Osteoblast (primary cell): ENCODE measurements around the gene STH. TPM values are rescaled to one million over a fixed set of nuclear protein-coding genes. Genes with fewer than 3 reads are reported as not detected.

Source experiments
- DNase-seq: peaks from one replicate; pipeline ENCODE4 v3.0.0; 2011; ENCODE audit warnings: low spot score, mixed read lengths; ENCODE audit not compliant: insufficient read length; ENCODE audit errors: missing footprints
- H2AFZ ChIP-seq: 2 replicates; pipeline ENCODE4 v1.6.0; 2011; ENCODE audit warnings: mild to moderate bottlenecking, low read length
- H3K27ac ChIP-seq: 2 replicates; pipeline ENCODE4 v1.5.1; 2011; ENCODE audit warnings: mild to moderate bottlenecking, low read depth, low read length, moderate library complexity
- H3K27me3 ChIP-seq: 2 replicates; pipeline ENCODE4 v1.6.0; 2012; ENCODE audit warnings: mild to moderate bottlenecking, control low read depth, inconsistent platforms, low read length, moderate library complexity; ENCODE audit not compliant: insufficient read depth
- H3K36me3 ChIP-seq: 2 replicates; pipeline ENCODE4 v1.5.1; 2011; ENCODE audit warnings: mild to moderate bottlenecking, low read length, control low read depth, moderate library complexity; ENCODE audit not compliant: insufficient read depth
- H3K4me1 ChIP-seq: 2 replicates; pipeline ENCODE4 v1.5.1; 2011; ENCODE audit warnings: mild to moderate bottlenecking, low read length, control low read depth, moderate library complexity; ENCODE audit not compliant: insufficient read depth
- H3K4me2 ChIP-seq: 2 replicates; pipeline ENCODE4 v1.6.0; 2011; ENCODE audit warnings: mild to moderate bottlenecking, low read length; ENCODE audit not compliant: insufficient read depth
- H3K4me3 ChIP-seq: fragments of 200-600 bp; sonication (generic); 3 replicates; pipeline ENCODE4 v1.5.1; 2012; ENCODE audit warnings: mild to moderate bottlenecking, low read length, inconsistent platforms; ENCODE audit not compliant: insufficient read depth
- H3K79me2 ChIP-seq: 2 replicates; pipeline ENCODE4 v1.6.0; 2012; ENCODE audit warnings: mild to moderate bottlenecking, low read length, control low read depth, inconsistent platforms; ENCODE audit not compliant: insufficient read depth
- H3K9me3 ChIP-seq: 2 replicates; pipeline ENCODE4 v1.5.1; 2011; ENCODE audit warnings: low read depth, low read length, control low read depth
- H4K20me1 ChIP-seq: 2 replicates; pipeline ENCODE4 v1.6.0; 2012; ENCODE audit warnings: mild to moderate bottlenecking, low read length, control low read depth; ENCODE audit not compliant: insufficient read depth
- total RNA-seq: library from RNA; depleted of rRNA; stranded (reverse); fragments of >200 nt; gene quantifications from 2 replicates; pipeline ENCODE4 v1.2.3, GENCODE V29; 2012
- TF ChIP-seq, protein P1 (sequence below): IDR thresholded peaks from 2 replicates; pipeline ENCODE4 v1.5.1; 2011; ENCODE audit warnings: mild to moderate bottlenecking, low read depth, low read length, moderate library complexity; ENCODE audit errors: extremely low read depth

Gene STH
- total RNA-seq, 1 donor: not detected

- Histone ChIP-seq H3K4me1 (peaks cover 9% of the 10 kb centered on the region), H2AFZ (no peak overlapping the region), H3K27me3 (no peaks in the 10 kb centered on the region), H3K79me2 (peaks cover 29% of the 10 kb centered on the region), H3K4me2 (no peak overlapping the region), H3K27ac (no peak overlapping the region), H3K4me3 (no peak overlapping the region), H4K20me1 (peaks cover 5% of the 10 kb centered on the region), H3K9me3 (no peaks in the 10 kb centered on the region), H3K36me3 (peaks cover 46% of the 10 kb centered on the region)
- TF ChIP-seq, protein P1, sequence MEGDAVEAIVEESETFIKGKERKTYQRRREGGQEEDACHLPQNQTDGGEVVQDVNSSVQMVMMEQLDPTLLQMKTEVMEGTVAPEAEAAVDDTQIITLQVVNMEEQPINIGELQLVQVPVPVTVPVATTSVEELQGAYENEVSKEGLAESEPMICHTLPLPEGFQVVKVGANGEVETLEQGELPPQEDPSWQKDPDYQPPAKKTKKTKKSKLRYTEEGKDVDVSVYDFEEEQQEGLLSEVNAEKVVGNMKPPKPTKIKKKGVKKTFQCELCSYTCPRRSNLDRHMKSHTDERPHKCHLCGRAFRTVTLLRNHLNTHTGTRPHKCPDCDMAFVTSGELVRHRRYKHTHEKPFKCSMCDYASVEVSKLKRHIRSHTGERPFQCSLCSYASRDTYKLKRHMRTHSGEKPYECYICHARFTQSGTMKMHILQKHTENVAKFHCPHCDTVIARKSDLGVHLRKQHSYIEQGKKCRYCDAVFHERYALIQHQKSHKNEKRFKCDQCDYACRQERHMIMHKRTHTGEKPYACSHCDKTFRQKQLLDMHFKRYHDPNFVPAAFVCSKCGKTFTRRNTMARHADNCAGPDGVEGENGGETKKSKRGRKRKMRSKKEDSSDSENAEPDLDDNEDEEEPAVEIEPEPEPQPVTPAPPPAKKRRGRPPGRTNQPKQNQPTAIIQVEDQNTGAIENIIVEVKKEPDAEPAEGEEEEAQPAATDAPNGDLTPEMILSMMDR: no peak
- DNase-seq: no peak
Measured at GRCh38 chr17:46047856-46048255, 48.8 kb downstream of the STH start.

Other genes with a start within 250 kb of the STH start
- gene CRHR1, start 214.9 kb upstream of the STH start, total RNA-seq: not detected in 2 replicates
- not detected in 2 replicates for gene SPPL2C, start 154.4 kb upstream of the STH start, total RNA-seq
- gene MAPT, start 104.7 kb upstream of the STH start, total RNA-seq: 0.29 and 0.36 TPM in 2 replicates
- gene KANSL1, start 194.2 kb downstream of the STH start, total RNA-seq: 79.9 and 151 TPM in 2 replicates